Hippocampal formation (tissue), 2 donors: ENCODE results near the gene OR8B8.
"Not testable (repeated sequence)": the region's sequence is repeated elsewhere in the genome, so short reads cannot be mapped to it uniquely, and the experiment has no call there.

ENCODE experiments used
- DNase-seq, 2 donors: peaks; one replicate each; lab custom pipeline; 2025; lab: John Stamatoyannopoulos, UW

OR8B8 gene

GRCh38 chr11:124445646-124446150, at the start of gene OR8B8:
OR8B8 (minus strand) TSS chr11:124445696; CDS start chr11:124441085, 4,611 bp downstream.
- no peak for DNase-seq

GRCh38 chr11:124493016-124493655, 47.6 kb upstream of the OR8B8 start:
- DNase-seq, result no peak

GRCh38 chr11:124483422-124483821, 37.9 kb upstream of the OR8B8 start:
- no peak for DNase-seq

- DNase-seq, result no peak
Observed at GRCh38 chr11:124482362-124483147, 37.1 kb upstream of the OR8B8 start.

- DNase-seq, result no peak
Observed at GRCh38 chr11:124481365-124482323, 36.1 kb upstream of the OR8B8 start.

- no peak for DNase-seq
Observed at GRCh38 chr11:124479561-124479960, 34.1 kb upstream of the OR8B8 start.

- no peak for DNase-seq
Observed at GRCh38 chr11:124475265-124475664, 29.8 kb upstream of the OR8B8 start.

- DNase-seq, result no peak
Observed at GRCh38 chr11:124474779-124475178, 29.3 kb upstream of the OR8B8 start.

- no peak for DNase-seq
Observed at GRCh38 chr11:124474079-124474478, 28.6 kb upstream of the OR8B8 start.

GRCh38 chr11:124473476-124473875, 28.0 kb upstream of the OR8B8 start:
- no peak for DNase-seq

GRCh38 chr11:124470561-124471227, 25.2 kb upstream of the OR8B8 start:
- DNase-seq, result no peak

GRCh38 chr11:124467381-124467927, 22.0 kb upstream of the OR8B8 start:
- no peak for DNase-seq

- DNase-seq, result no peak
Observed at GRCh38 chr11:124465368-124465767, 19.9 kb upstream of the OR8B8 start.

- no peak for DNase-seq
Observed at GRCh38 chr11:124463990-124464389, 18.5 kb upstream of the OR8B8 start.

GRCh38 chr11:124463324-124463723, 17.8 kb upstream of the OR8B8 start:
- DNase-seq, result no peak

- DNase-seq, result no peak
Observed at GRCh38 chr11:124460459-124460858, 15.0 kb upstream of the OR8B8 start.

GRCh38 chr11:124459379-124459778, 13.9 kb upstream of the OR8B8 start:
- DNase-seq, result not testable (repeated sequence)

GRCh38 chr11:124454552-124454951, 9.1 kb upstream of the OR8B8 start:
- DNase-seq, result no peak

GRCh38 chr11:124446916-124447315, 1.4 kb upstream of the OR8B8 start:
- DNase-seq, result no peak

- DNase-seq, result no peak
Observed at GRCh38 chr11:124442847-124443246, 2.6 kb downstream of the OR8B8 start.

GRCh38 chr11:124442442-124442841, 3.1 kb downstream of the OR8B8 start:
- no peak for DNase-seq
